GM23248 (cell line): ENCODE results near the gene ZBTB7C.

Source experiments
- EZH2 ChIP-seq: fragments of 200-600 bp; sonication (generic); IDR thresholded peaks from 2 replicates; pipeline ENCODE4 v1.6.1; 2018; ENCODE audit warnings: antibody characterized with exemption, mild to moderate bottlenecking; ENCODE audit not compliant: insufficient read depth, poor library complexity, severe bottlenecking
- EZH2phosphoT487 ChIP-seq: fragments of 200-600 bp; sonication (generic); IDR thresholded peaks from 2 replicates; pipeline ENCODE4 v1.6.1; 2018; ENCODE audit warnings: antibody characterized with exemption, moderate library complexity, mild to moderate bottlenecking, low read depth; ENCODE audit not compliant: insufficient read depth

DNA sequence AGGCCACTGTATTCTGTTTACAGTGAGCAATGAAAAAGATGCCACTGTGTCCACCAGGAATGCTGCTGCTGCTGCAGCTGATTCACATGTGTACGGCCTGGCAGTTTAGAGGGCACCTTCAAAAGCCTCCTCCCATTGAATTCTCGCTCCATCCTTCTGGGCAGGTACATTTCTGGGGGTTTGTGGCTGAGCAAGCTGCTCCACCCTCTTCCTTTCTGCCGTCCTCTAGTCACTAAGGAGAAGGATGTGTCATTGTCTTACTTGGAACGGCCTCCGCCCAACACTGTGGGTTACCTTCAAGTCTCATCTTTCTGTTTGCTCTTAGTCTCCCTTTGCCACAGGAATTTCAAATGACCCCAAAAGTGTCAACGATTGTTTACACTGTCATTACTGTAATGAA, 182.0 kb downstream of the ZBTB7C start:
- no peak for TF ChIP-seq EZH2phosphoT487
- TF ChIP-seq EZH2 = no peak
